C1 segment of cervical spinal cord (tissue), 14 donors: ENCODE results near the gene FREY1.
A peak's percentile ranks its signal among the peaks of the same experiment; 100 is the strongest.
"Not testable (repeated sequence)": the region's sequence is repeated elsewhere in the genome, so short reads cannot be mapped to it uniquely, and the experiment has no call there.

Experiments used
- DNase-seq, 14 donors: peaks; one replicate each; lab custom pipeline; 2025; lab: John Stamatoyannopoulos, UW

Gene FREY1

DNA sequence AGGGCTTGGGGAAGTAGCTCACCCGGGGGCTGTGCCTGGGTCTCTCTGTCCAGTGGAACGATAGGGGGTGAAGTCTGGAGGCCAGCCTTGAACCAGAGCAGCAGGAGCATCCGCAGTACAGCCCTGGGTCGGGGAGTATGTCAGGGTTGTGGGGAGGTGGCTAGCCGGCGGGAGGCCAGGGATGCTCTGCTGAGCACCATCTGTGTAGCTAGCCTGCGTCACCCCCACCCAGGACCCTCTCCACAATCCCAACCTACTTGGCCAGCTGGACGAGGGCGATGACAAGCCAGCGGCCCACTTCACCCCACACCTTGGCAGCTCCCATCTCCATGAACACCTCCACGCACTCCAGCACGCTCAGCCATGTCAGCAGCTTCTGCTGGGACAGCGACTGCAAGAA lies 8.4 kb upstream of the FREY1 start:
- no peak for DNase-seq

- DNase-seq, result no peak
These were observed 7.0 kb upstream of the FREY1 start for GRCh38 chr11:45913942-45914635.

- no peak for DNase-seq
These were observed 6.4 kb upstream of the FREY1 start for GRCh38 chr11:45913514-45913913.

DNA sequence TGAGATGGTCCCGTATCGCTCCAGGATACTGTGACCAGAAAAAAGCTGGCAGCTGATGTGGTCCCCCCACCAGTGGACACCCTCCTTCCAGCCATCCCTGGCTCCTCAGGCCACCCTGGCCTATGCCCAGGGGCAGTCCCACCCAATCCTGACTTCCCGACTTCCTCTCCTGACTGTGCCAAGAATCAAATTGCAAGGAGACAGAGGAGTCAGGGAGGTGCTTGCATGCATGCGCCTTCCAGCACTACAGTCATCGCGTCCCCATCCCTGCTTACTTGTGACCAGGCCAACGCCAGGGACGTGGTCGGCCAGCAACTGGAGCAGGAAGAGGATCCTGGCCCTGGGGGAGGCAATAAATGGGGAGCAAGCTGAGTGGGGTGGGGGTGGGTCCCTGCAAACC lies 3.6 kb upstream of the FREY1 start:
- DNase-seq, result peak in 1 of 14 donors; percentile 25

DNA sequence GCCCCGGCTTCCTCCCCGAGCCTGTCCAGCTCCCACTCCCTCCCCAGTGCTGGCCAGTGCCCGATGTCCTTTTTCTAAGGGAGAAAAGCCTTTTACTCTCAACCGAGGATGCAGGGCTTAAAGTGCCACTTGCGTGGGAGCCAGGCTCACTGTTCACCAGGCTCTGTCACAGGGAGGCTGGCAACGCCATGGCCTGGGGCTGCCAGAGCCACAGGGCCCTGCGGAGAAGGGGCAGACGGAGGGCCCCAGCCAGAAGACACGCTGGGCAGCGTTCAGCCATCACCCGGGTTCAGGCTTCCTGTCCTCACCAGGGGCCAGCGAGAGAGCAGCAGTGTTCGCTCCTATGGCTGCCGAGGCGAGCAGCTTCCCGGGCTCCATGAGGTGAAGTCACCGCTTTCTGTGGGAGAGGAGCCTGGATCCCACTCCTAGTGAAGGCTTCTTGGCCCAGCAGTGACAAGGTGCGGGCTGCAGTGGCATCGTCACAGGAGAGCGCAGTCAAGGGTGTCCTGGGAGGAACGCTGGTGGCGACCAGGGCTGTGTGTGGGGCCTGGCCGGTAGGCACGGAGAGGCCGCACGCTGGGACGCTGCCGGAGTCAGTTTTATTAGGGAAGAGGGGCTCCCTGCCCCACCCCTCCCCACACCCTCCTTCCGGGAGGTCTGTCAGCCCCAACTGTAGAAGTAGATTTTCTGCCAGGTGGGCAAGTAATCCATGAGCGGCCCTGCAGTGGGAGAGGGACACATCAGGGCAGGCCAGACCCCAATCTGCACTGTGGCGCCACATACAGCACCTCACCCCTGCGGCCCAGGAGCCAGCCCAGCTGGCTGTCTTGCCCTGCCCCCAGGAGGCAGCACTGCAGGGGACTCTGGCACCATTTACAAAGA lies 2.8 kb upstream of the FREY1 start:
- peak in 4 of 14 donors; percentile 22 to 58 (median 32) for DNase-seq

GRCh38 chr11:45907911-45908370 lies 870 bp upstream of the FREY1 start:
- peak in 4 of 14 donors; percentile 34 to 78 (median 48) for DNase-seq

DNA sequence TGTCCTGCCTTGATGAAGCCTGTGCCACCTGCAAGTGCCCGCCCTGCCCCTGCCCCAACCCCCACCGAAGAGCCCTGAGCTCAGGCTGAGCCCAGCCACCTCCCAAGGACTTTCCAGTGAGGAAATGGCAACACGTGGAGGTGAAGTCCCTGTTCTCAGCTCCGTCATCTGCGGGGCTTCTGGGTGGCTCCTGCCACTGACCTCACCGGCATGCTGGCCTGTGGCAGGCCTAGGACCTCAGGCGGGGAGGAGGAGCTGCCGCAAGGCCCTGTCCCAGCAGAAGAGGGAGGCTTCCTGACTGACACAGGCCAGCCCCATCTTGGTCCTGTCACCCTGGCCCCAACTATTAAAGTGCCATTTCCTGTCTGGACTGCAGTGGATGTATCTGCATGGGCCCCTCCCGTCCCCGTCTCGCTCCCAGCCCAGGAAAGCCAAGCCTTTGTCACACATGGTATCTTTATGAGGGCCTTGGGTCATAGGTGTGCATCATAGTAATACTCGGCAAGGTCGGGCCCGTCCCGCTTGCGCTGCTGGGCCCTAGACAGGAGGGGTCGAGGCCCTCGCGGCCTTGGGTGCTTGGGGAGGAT lies 882 bp downstream of the FREY1 start:
- DNase-seq, result peak in 1 of 14 donors; percentile 43

DNA sequence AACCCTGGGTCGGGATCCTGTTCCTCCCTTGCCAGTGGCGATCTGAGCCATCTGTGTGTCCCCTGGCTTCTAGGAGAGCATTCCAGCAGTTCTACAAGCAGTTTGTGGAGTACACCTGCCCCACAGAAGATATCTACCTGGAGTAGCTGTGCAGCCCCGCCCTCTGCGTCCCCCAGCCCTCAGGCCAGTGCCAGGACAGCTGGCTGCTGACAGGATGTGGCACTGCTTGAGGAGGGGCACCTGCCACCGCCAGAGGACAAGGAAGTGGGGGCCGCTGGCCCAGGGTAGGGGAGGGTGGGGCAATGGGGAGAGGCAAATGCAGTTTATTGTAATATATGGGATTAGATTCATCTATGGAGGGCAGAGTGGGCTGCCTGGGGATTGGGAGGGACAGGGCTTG lies 1.5 kb downstream of the FREY1 start:
- DNase-seq, result not testable (repeated sequence)

DNA sequence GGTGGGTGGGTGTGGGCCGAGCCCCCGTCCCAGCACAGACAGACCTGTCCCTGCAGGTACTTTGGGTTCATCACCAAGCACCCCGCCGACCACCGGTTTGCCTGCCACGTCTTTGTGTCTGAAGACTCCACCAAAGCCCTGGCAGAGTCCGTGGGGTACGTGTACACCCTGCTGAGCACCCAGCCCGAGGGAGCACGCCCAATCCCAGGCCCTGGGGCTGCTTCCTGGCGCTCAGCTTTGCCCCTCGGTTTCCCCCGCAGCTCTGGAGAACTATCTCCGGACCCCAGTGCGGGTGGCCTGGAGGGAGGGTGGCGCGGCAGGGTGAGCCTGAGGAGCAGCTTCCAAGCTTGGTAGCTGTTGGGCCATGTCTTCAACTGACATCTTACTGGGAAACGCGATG lies 2.0 kb downstream of the FREY1 start:
- DNase-seq, result no peak

- DNase-seq, result no peak
These were observed 2.7 kb downstream of the FREY1 start for GRCh38 chr11:45904309-45904915.

- DNase-seq, result peak in 1 of 14 donors; percentile 46
These were observed 4.4 kb downstream of the FREY1 start for GRCh38 chr11:45902452-45903380.

DNA sequence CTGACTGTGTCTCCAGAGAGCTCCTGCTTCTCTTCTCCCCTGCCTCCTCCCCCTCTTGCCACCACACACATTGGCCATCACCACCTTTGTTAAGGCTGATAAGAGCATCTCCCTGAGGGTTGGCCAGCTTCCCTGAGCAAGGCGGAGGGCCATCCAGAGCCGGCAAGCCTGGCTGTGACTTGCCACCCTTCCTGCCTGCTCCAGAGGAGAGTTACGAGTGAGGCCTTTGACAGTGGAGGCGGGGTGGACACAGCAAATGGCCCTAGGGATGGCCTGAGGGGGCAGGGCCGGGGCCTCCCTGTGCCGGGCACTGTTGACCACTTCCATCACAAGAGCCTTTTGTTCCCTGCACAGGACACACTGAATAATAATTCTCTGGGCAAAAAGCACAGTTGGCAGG lies 5.4 kb downstream of the FREY1 start:
- DNase-seq, result peak in 13 of 14 donors; percentile 36 to 90 (median 69)

DNA sequence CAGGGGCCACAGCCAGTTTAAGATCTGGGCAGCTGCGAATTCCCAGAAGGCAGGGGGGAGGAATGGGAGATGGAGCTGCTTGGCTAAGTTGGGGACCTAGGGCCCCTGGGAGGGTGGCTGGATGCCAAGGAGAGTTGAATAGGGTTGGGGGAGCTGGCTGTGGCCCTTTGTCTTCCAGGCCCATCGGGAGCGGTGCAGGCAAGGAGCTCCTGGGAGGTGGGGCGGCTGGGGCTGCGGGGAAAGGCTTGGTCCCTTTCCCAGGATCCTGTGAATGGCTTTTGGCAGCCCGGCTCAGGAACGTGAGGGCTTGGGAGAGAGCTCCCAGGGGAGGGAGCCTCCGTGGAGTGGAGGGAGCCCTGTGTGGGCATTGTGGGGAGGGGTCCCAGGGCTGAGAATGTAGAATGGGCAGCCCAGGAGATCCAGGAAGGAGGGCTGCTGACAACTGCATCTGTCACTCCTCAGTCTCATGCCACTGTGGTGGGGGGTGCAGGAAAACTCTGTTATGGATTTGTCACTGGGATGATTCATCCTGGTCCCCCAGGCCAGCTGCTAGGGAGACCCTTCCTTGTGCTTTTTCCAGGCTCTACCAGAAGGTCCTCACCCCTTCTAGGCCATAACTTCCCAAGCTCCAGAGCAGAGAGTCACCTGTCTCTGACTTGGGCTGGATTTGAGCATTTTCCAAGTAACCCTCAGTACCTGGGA lies 6.0 kb downstream of the FREY1 start:
- peak in 12 of 14 donors; percentile 44 to 86 (median 64) for DNase-seq

- not testable (repeated sequence) for DNase-seq
These were observed 6.8 kb downstream of the FREY1 start for GRCh38 chr11:45900175-45900800.

DNA sequence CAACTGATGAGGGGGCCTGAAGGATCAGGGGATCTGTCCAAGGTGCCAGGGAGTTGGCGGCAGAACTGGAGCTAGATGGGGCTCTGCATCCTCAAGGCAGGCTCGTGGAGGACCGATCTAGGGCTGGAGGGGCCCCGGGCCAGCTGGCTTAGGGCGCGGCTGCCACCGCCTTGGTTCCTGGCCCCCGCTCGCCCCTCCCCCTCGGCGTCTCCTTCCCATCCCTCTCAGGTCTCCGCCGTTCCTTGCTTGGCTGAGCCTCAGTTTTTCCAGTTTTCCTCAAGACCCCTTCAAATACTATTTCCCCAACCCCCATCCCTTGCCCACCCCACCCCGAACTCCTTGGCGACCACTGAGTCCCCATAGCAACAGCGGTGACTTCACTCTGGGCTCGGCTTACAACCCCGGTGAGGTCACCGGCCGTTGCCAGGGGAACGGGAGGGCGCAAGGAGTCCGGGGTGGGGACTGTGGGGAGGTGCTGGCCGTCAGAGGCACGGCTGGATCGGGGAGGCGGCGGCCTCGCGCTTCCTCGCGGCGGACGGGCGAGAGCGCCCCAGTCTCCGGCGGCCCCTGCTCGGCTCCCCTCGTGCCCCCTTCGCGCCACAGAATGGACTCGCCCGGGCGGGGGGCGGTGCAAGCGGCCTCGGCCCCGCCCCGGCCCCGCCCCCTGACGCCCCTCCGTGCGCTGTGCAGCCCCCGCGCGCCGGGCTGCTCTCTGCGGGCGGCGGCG lies 7.5 kb downstream of the FREY1 start:
- peak in 13 of 14 donors; percentile 78 to 94 (median 84) for DNase-seq

- peak in 1 of 14 donors; percentile 48 for DNase-seq
These were observed 8.0 kb downstream of the FREY1 start for GRCh38 chr11:45899086-45899447.

DNA sequence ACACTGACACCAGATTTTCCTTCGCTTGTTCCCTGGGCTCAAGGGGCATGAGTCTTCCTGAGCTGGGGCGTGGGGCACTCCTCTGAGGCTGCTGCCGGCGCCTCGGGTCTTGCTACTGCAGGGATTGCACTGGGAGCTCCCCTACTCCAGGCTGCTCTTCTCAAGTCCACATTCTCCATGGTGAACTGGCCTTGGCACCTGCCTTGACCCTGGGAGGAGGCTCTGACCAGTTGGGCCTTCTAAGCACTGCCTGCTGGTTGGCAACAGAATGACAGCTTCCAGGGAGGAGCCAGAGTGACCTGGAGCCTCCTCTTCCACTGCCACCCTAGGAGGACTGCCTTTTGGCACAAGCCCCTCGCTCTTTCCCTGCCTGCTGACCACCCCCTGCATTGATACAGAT lies 9.5 kb downstream of the FREY1 start:
- peak in 1 of 14 donors; percentile 23 for DNase-seq

DNA sequence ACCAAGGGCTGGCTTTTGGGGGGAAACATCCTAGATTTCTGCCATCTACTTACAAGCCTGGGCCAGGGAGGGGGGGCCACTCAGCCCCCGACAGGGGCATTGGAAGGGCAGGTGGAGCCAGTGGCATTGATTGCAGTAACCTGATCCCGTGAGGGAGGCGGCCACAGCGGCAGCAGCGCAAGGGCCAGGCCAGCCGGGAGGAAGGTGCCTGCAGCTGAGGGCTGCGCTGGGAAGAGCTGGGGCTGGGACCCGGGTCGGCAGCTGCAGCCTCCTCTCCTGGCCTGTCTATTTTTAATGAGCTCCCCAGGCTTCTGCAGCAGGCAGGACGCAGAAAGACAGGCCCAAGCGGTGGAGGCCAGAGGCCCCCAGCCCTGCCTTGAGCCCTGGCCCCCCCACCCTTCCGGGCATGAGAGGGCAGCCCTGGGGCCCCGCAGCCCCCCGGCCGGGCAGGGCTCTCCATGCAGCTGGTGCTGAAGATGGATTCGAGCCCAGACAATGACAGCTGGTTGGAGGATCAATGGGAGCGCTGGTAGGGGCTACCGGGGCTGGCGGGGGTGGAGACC lies 10.6 kb downstream of the FREY1 start:
- peak in 4 of 14 donors; percentile 15 to 40 (median 36) for DNase-seq
